Upper lobe of left lung (tissue), 6 donors: Measurements from ENCODE around the gene BEST4. TPM values are rescaled to one million over a fixed set of nuclear protein-coding genes. Genes with fewer than 3 reads are reported as not detected.

ENCODE experiments used
- ATAC-seq, 2 donors: fragments of 200-7000 bp; cut with Tn5 transposase; one replicate each; pipeline ENCODE4 v1.9.1; 2022; ENCODE audit warnings: mild to moderate bottlenecking in 2 of 2, moderate library complexity in 2 of 2; ENCODE audit not compliant: low FRiP score in 2 of 2
- DNase-seq, 2 donors: peaks; one replicate each; pipeline ENCODE4 v3.0.0-alpha.2; 2019 to 2020
- H3K27ac ChIP-seq, 4 donors: fragments of 200-600 bp; sonication (generic); one replicate each; pipeline ENCODE4 v1.5.1; 2016 to 2019
- H3K27me3 ChIP-seq, 4 donors: fragments of 200-600 bp; sonication (generic); one replicate each; pipeline ENCODE4 v1.5.1; 2017 to 2019
- H3K36me3 ChIP-seq, 4 donors: fragments of 200-600 bp; sonication (generic); one replicate each; pipeline ENCODE4 v1.5.1; 2016 to 2019
- H3K4me1 ChIP-seq, 4 donors: fragments of 200-600 bp; sonication (generic); one replicate each; pipeline ENCODE4 v1.5.1; 2018 to 2019
- H3K4me3 ChIP-seq, 4 donors: fragments of 200-600 bp; sonication (generic); one replicate each; pipeline ENCODE4 v1.5.1; 2017 to 2019; ENCODE audit warnings: mild to moderate bottlenecking in 2 of 4, moderate library complexity in 1 of 4
- H3K9me3 ChIP-seq, 4 donors: fragments of 200-600 bp; sonication (generic); one replicate each; pipeline ENCODE4 v1.5.1; 2018 to 2019
- EP300 ChIP-seq, 4 donors: sonication (generic); formaldehyde crosslinking; IDR thresholded peaks; one replicate each; pipeline ENCODE4 v1.5.1; 2017; ENCODE audit warnings: antibody characterized with exemption in 4 of 4, control low read depth in 2 of 4
- POLR2A ChIP-seq, 4 donors: fragments of 450-650 bp; IDR thresholded peaks; one replicate each; pipeline ENCODE4 v1.5.1; 2016 to 2017; ENCODE audit warnings: antibody characterized with exemption in 4 of 4, mild to moderate bottlenecking in 2 of 4
- POLR2AphosphoS5 ChIP-seq, 2 donors: sonication (generic); formaldehyde crosslinking; IDR thresholded peaks; one replicate each; pipeline ENCODE4 v1.5.1; 2017; ENCODE audit warnings: antibody characterized with exemption in 2 of 2
- WGBS, 2 donors: methylation state at CpG; one replicate each; pipeline ENCODE4 v1.1.5; 2017 to 2018; 5-methylcytosine and 5-hydroxymethylcytosine counted together
- total RNA-seq, 6 donors: library from RNA; depleted of rRNA in 4 of 6; stranded (reverse); fragments of >200 nt in 4 of 6; gene quantifications; one replicate each; pipeline versions ENCODE4 v1.1.0 to v1.2.1, GENCODE V29; 2016 to 2021
- TF ChIP-seq, protein P1 (sequence below), 6 experiments: fragments of 450-650 bp in 4 of 6; fragments of 200-600 bp in 2 of 6; sonication (generic) in 2 of 6; IDR thresholded peaks; one replicate each; pipeline ENCODE4 v1.5.1; 2016 to 2019; ENCODE audit warnings: antibody characterized with exemption in 6 of 6
- donor health status: DM: no; HTN: no; CAD: no; lungs with moderate emphysema.
- donor health status: DM: no; HTN: yes; CAD: no; lungs with severe emphysema.

The BEST4 gene
- total RNA-seq, 6 donors from 2014 or later: 0.30 to 9.1 (median 0.81) TPM

GRCh38 chr1:44783697-44784093, 4.3 kb downstream of the BEST4 start:
- Histone ChIP-seq H3K9me3 (no peaks in the 10 kb centered on the region), H3K27ac (peak overlapping the region in 2 of 4 donors; percentile 34 to 50), H3K4me3 (peak overlapping the region in 3 of 4 donors; percentile 40 to 56 (median 50)), H3K36me3 (peaks cover 0 to 36% (median 24%) of the 10 kb centered on the region in 4 donors), H3K27me3 (no peaks in the 10 kb centered on the region), H3K4me1 (peaks cover 19 to 33% (median 32%) of the 10 kb centered on the region in 4 donors)
- ATAC-seq (no peak), DNase-seq (no peak)
- WGBS, 2 donors: 38 to 46% methylated on average over 8 of the region's 8 CpGs
- TF ChIP-seq, protein P1, sequence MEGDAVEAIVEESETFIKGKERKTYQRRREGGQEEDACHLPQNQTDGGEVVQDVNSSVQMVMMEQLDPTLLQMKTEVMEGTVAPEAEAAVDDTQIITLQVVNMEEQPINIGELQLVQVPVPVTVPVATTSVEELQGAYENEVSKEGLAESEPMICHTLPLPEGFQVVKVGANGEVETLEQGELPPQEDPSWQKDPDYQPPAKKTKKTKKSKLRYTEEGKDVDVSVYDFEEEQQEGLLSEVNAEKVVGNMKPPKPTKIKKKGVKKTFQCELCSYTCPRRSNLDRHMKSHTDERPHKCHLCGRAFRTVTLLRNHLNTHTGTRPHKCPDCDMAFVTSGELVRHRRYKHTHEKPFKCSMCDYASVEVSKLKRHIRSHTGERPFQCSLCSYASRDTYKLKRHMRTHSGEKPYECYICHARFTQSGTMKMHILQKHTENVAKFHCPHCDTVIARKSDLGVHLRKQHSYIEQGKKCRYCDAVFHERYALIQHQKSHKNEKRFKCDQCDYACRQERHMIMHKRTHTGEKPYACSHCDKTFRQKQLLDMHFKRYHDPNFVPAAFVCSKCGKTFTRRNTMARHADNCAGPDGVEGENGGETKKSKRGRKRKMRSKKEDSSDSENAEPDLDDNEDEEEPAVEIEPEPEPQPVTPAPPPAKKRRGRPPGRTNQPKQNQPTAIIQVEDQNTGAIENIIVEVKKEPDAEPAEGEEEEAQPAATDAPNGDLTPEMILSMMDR (IDR thresholded peaks at IDR 0.05): no peak
- no peak for TF ChIP-seq POLR2A (IDR thresholded peaks at IDR 0.05)
- TF ChIP-seq EP300 (IDR thresholded peaks at IDR 0.05): no peak
- TF ChIP-seq POLR2AphosphoS5 (IDR thresholded peaks at IDR 0.05): no peak

- Histone ChIP-seq H3K36me3 (peaks cover 11 to 62% (median 45%) of the 10 kb centered on the region in 4 donors), H3K9me3 (no peaks in the 10 kb centered on the region), H3K4me3 (no peak overlapping the region), H3K4me1 (peaks cover 32 to 48% (median 38%) of the 10 kb centered on the region in 4 donors), H3K27me3 (no peaks in the 10 kb centered on the region), H3K27ac (no peak overlapping the region)
- WGBS, 2 donors: 94 to 97% methylated on average over 14 of the region's 14 CpGs
- no peak for ATAC-seq
- TF ChIP-seq, protein P1 (IDR thresholded peaks at IDR 0.05): no peak
- TF ChIP-seq POLR2A (IDR thresholded peaks at IDR 0.05): no peak
- TF ChIP-seq POLR2AphosphoS5 (IDR thresholded peaks at IDR 0.05): no peak
- no peak for TF ChIP-seq EP300 (IDR thresholded peaks at IDR 0.05)
- no peak for DNase-seq
Measured at GRCh38 chr1:44780583-44781121, 7.3 kb downstream of the BEST4 start.

GRCh38 chr1:44778705-44779576, 9.0 kb downstream of the BEST4 start:
- 90 to 98% methylated on average over 6 of the region's 6 CpGs for WGBS, 2 donors
- H3K27ac ChIP-seq: no peak overlapping the region
- ATAC-seq (no peak), DNase-seq (no peak)
- H3K36me3 ChIP-seq: peaks cover 11 to 62% (median 45%) of the 10 kb centered on the region in 4 donors
- H3K4me3 ChIP-seq: no peak overlapping the region
- H3K4me1 ChIP-seq: peaks cover 22 to 38% (median 30%) of the 10 kb centered on the region in 4 donors
- no peaks in the 10 kb centered on the region for H3K27me3 ChIP-seq
- H3K9me3 ChIP-seq: no peaks in the 10 kb centered on the region
- TF ChIP-seq, protein P1 (IDR thresholded peaks at IDR 0.05): no peak
- TF ChIP-seq POLR2A (IDR thresholded peaks at IDR 0.05) (no peak), EP300 (IDR thresholded peaks at IDR 0.05) (no peak), POLR2AphosphoS5 (IDR thresholded peaks at IDR 0.05) (no peak)

DNA sequence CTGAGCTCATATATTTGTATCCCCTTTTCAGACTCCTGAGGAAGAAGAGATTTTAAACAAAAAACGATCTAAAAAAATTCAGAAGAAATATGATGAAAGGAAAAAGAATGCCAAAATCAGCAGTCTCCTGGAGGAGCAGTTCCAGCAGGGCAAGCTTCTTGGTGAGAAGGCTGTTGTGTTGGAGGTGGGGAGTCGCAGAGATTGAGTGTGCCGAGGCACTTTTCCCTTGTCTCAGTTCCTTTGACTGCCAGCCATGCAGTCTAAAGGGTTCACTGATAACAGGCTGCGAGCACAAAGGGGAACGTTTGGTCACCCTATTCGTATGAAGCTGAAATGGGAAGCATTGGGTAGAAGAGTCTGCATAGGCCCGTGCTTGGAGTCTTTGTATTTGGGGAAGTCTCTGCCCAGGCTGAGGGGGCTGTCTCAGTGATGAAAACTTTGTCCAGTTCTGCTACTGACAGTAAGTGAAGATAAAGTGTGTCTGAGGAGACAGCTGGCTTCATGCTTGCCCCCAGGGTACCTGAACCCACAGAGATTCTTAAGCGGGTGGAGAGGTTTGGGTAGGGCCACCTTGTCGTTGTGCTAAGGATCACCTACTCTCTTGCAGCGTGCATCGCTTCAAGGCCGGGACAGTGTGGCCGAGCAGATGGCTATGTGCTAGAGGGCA, 9.9 kb downstream of the BEST4 start:
- Histone ChIP-seq H3K4me3 (peak overlapping the region in 1 of 4 donors; percentile 91), H3K27ac (no peak overlapping the region), H3K36me3 (peaks cover 11 to 62% (median 45%) of the 10 kb centered on the region in 4 donors), H3K27me3 (no peaks in the 10 kb centered on the region), H3K4me1 (peaks cover 16 to 33% (median 24%) of the 10 kb centered on the region in 4 donors), H3K9me3 (no peaks in the 10 kb centered on the region)
- TF ChIP-seq, protein P1 (IDR thresholded peaks at IDR 0.05): no peak
- no peak for TF ChIP-seq POLR2A (IDR thresholded peaks at IDR 0.05)
- no peak for TF ChIP-seq POLR2AphosphoS5 (IDR thresholded peaks at IDR 0.05)
- no peak for TF ChIP-seq EP300 (IDR thresholded peaks at IDR 0.05)
- ATAC-seq (no peak), DNase-seq (no peak)
- WGBS, 2 donors: 70 to 72% methylated on average over 13 of the region's 13 CpGs
